ENCODE measurements around the gene HOXA4.

Gene HOXA4

GRCh38 chr7:27088002-27088922, 42.3 kb downstream of the HOXA4 start:
- no peak for DNase-seq

GRCh38 chr7:27083646-27084045, 46.9 kb downstream of the HOXA4 start:
- no peak for DNase-seq

- no peak for DNase-seq
Observed at GRCh38 chr7:27082171-27082570, 48.4 kb downstream of the HOXA4 start.

- DNase-seq, result no peak
Observed at GRCh38 chr7:27080844-27081436, 49.6 kb downstream of the HOXA4 start.

- no peak for DNase-seq
Observed at GRCh38 chr7:27079234-27079975, 51.2 kb downstream of the HOXA4 start.

GRCh38 chr7:27078616-27079233, 51.8 kb downstream of the HOXA4 start:
- no peak for DNase-seq

All from activated CD4-positive, alpha-beta T cell treated with anti-CD3 and anti-CD28 coated beads, Interleukin-2, amount 50 U/mL, for 4 hours (primary cell).